ENCODE results near the gene CLEC4M. TPM values are rescaled to one million over a fixed set of nuclear protein-coding genes. Genes with fewer than 3 reads are reported as not detected.

CLEC4M gene
- total RNA-seq, 4 donors from 2014 or later = not detected

- DNase-seq = no peak
- H3K9me3 ChIP-seq = no peaks in the 10 kb centered on the region
- H3K4me3 ChIP-seq = no peak overlapping the region
- no peak for ATAC-seq
- no peaks in the 10 kb centered on the region for H3K4me1 ChIP-seq
- TF ChIP-seq POLR2A (IDR thresholded peaks at IDR 0.05) (no peak), CTCF (IDR thresholded peaks at IDR 0.05 in 4 of 5, conservative IDR thresholded peaks at IDR 0.05 in 1 of 5) (no peak)
- intact Hi-C loops (cut with DNase I; ENCODE audit: low total_unique reads) (no loop called here), in situ Hi-C loops (cut with MboI; ENCODE audit: low sequenced_read_pairs in 4 of 4) (no loop called here)
- no peaks in the 10 kb centered on the region for H3K36me3 ChIP-seq
- H3K27me3 ChIP-seq = no peaks in the 10 kb centered on the region
- no peak overlapping the region for H3K27ac ChIP-seq
These were observed 10.8 kb downstream of the CLEC4M start for GRCh38 chr19:7773841-7774240.

GRCh38 chr19:7775761-7776160 is 12.7 kb downstream of the CLEC4M start:
- Histone ChIP-seq H3K27ac (no peak overlapping the region), H3K36me3 (no peaks in the 10 kb centered on the region), H3K9me3 (no peaks in the 10 kb centered on the region), H3K27me3 (no peaks in the 10 kb centered on the region), H3K4me1 (no peaks in the 10 kb centered on the region), H3K4me3 (no peak overlapping the region)
- intact Hi-C loops (cut with DNase I; ENCODE audit: low total_unique reads) (no loop called here), in situ Hi-C loops (cut with MboI; ENCODE audit: low sequenced_read_pairs in 4 of 4) (no loop called here)
- ATAC-seq = no peak
- no peak for DNase-seq
- TF ChIP-seq POLR2A (IDR thresholded peaks at IDR 0.05) = no peak

GRCh38 chr19:7778081-7778480 is 15.0 kb downstream of the CLEC4M start:
- H3K9me3 ChIP-seq = no peaks in the 10 kb centered on the region
- TF ChIP-seq CTCF (IDR thresholded peaks at IDR 0.05 in 4 of 5, conservative IDR thresholded peaks at IDR 0.05 in 1 of 5) (no peak), POLR2A (IDR thresholded peaks at IDR 0.05) (no peak)
- intact Hi-C loops (cut with DNase I; ENCODE audit: low total_unique reads) = no loop called here
- in situ Hi-C loops (cut with MboI; ENCODE audit: low sequenced_read_pairs in 4 of 4) = no loop called here
- H3K27ac ChIP-seq = no peak overlapping the region
- no peaks in the 10 kb centered on the region for H3K36me3 ChIP-seq
- no peak for ATAC-seq
- no peaks in the 10 kb centered on the region for H3K4me1 ChIP-seq
- DNase-seq = no peak
- no peak overlapping the region for H3K4me3 ChIP-seq
- H3K27me3 ChIP-seq = peaks cover 0 to 6% (median 3%) of the 10 kb centered on the region in 3 donors

- Histone ChIP-seq H3K36me3 (no peaks in the 10 kb centered on the region), H3K27ac (no peak overlapping the region), H3K27me3 (peaks cover 0 to 6% (median 6%) of the 10 kb centered on the region in 3 donors), H3K9me3 (no peaks in the 10 kb centered on the region), H3K4me3 (no peak overlapping the region), H3K4me1 (no peaks in the 10 kb centered on the region)
- TF ChIP-seq CTCF (IDR thresholded peaks at IDR 0.05 in 4 of 5, conservative IDR thresholded peaks at IDR 0.05 in 1 of 5) (no peak), POLR2A (IDR thresholded peaks at IDR 0.05) (no peak)
- ATAC-seq (no peak), DNase-seq (no peak)
- intact Hi-C loops (cut with DNase I; ENCODE audit: low total_unique reads) = no loop called here
- in situ Hi-C loops (cut with MboI; ENCODE audit: low sequenced_read_pairs in 4 of 4) = no loop called here
These were observed 16.8 kb downstream of the CLEC4M start for GRCh38 chr19:7779631-7780486.

- no peak for TF ChIP-seq POLR2A (IDR thresholded peaks at IDR 0.05)
- TF ChIP-seq CTCF (IDR thresholded peaks at IDR 0.05 in 4 of 5, conservative IDR thresholded peaks at IDR 0.05 in 1 of 5) = no peak
- Histone ChIP-seq H3K27me3 (peaks cover 0 to 6% (median 6%) of the 10 kb centered on the region in 3 donors), H3K4me3 (no peak overlapping the region), H3K4me1 (no peaks in the 10 kb centered on the region), H3K9me3 (no peaks in the 10 kb centered on the region), H3K27ac (no peak overlapping the region), H3K36me3 (no peaks in the 10 kb centered on the region)
- ATAC-seq (no peak), DNase-seq (no peak)
- intact Hi-C loops (cut with DNase I; ENCODE audit: low total_unique reads) = no loop called here
- in situ Hi-C loops (cut with MboI; ENCODE audit: low sequenced_read_pairs in 4 of 4) = no loop called here
These were observed 18.1 kb downstream of the CLEC4M start for GRCh38 chr19:7781157-7781556.

Measured in gastrocnemius medialis (tissue), 4 donors.